Stimulated activated naive CD4-positive, alpha-beta T cell (primary cell): ENCODE data around the gene ISL2.

Source experiments
- DNase-seq, 6 experiments: peaks; one replicate each; lab custom pipeline; 2025; lab: John Stamatoyannopoulos, UW

Gene ISL2

DNA sequence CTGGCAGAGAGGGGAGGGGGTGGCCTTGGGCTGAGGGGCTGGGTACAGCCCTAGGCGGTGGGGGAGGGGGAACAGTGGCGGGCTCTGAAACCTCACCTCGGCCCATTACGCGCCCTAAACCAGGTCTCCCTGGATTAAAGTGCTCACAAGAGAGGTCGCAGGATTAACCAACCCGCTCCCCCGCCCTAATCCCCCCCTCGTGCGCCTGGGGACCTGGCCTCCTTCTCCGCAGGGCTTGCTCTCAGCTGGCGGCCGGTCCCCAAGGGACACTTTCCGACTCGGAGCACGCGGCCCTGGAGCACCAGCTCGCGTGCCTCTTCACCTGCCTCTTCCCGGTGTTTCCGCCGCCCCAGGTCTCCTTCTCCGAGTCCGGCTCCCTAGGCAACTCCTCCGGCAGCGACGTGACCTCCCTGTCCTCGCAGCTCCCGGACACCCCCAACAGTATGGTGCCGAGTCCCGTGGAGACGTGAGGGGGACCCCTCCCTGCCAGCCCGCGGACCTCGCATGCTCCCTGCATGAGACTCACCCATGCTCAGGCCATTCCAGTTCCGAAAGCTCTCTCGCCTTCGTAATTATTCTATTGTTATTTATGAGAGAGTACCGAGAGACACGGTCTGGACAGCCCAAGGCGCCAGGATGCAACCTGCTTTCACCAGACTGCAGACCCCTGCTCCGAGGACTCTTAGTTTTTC is 4.9 kb downstream of the ISL2 start:
- no peak for DNase-seq

DNA sequence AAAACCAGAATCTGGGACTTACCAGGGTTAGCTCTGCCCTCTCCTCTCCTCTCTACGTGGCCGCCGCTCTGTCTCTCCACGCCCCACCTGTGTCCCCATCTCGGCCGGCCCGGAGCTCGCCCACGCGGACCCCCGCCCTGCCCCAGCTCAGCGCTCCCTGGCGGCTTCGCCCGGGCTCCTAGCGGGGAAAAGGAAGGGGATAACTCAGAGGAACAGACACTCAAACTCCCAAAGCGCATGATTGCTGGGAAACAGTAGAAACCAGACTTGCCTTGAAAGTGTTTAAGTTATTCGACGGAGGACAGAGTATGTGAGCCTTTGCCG is 5.4 kb downstream of the ISL2 start:
- DNase-seq, result peak in 2 of 6 experiments; percentile 22 to 55

DNA sequence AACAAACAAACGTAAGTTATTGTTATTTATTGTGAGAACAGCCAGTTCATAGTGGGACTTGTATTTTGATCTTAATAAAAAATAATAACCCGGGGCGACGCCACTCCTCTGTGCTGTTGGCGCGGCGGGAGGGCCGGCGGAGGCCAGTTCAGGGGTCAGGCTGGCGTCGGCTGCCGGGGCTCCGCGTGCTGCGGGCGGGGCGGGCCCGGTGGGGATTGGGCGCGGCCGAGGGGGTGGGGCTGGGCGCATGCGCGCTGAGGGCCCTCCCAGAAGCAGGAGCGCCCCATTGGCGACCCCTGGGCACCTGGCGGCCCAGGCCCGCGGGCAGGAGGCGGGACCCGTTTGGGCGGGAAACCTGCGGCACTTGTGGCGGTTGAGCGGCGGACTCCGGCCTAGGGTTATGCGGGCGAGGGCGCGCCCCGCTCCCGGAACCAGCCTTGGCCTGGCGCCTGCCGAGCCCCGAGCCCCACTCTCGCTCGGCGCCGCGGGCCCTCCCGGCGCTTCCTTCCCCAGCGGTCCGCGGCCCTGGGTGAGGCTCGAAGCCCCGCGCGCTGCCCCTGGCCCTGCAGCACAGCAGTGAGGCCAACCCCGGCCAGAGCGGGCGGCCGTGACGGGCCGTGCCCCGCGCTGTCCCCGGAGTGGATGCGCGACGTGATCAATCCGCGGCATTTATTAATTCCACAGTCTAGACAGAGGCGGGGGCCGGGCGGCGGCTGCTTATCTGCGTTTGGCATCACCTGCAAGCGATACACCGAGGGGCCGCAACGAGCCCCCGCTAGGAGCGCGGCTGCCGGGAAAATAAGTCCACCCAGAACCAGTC is 6.0 kb downstream of the ISL2 start:
- peak in 2 of 6 experiments; percentile 17 to 18 for DNase-seq

DNA sequence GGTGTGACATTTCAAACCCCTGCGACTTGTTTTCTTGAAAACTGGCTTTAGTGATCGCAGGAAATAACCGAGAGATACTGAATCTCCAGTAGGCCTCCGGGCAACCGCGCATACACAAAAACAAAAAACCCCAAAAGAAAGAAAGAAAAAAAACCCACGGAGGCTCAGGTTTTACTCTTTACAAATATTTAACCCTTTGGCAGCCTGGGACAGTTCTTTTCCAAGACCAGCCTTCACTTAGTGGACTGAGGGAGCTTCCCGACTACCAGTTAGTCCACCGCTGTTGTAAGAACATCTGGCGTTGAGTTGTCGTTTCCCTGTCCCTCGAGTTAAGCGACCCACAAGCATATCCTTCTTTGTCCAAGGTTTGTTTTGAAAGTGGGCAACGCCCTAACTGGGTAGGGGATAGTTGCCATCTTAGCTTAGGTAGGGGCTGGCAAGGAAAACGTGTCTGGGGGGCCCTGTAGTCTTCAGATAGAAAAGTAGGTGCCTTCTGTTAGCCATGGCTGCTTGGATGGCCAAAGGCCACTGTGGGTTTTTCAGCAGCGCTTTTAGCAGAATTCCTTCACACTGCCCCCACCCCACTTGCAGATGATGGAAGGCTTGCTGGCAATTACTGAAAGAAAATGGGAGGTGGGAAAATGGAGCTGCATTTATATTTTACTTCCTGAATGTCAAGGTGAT is 6.9 kb downstream of the ISL2 start:
- peak in 1 of 6 experiments; percentile 13 for DNase-seq

DNA sequence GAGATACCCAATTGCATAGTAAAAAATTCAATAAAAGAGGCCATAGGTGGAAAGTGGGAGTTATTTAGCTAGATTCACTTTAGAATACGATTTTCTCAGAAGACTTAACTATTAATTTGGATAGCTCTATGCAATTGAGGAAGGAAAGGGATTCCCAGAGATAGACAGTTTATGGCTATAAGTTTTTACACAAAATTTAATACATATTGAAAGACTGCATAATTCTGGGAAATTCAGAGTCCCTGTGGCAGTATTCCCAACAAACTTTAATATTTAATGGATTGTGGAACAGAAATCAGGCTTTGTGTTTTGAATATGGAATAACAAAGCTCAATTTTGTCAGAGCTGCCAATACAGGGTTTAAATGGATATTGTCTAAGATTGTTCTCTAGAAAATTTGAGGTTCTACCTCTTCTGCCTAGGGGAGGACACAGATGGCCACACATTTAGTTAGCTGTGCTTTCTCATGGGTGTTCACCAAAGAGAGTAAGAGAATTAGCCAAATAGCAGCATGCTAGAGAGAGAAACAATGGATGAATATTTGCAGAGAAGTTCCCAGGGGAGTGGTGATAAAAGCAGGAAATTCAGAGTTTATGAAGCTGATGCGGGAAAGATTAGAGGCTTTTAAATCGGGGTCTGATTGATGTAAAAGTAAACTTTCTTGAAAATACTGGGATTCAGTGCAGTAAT is 8.5 kb downstream of the ISL2 start:
- DNase-seq, result peak in 1 of 6 experiments; percentile 3

DNA sequence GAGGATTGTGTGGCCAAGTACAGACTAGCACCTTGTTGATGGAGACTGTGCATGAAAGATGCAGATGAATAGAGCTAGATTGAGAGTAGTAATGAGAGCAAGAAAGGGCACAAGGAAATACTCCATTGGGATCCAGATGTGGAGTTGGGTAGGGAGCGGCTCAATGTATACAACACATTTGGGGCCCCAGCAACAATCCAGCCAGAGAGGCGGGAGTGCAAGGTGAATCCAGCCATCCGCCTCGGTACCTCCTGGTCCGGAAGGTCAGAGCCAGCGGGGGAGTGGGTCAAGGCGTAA is 9.0 kb downstream of the ISL2 start:
- DNase-seq, result no peak

DNA sequence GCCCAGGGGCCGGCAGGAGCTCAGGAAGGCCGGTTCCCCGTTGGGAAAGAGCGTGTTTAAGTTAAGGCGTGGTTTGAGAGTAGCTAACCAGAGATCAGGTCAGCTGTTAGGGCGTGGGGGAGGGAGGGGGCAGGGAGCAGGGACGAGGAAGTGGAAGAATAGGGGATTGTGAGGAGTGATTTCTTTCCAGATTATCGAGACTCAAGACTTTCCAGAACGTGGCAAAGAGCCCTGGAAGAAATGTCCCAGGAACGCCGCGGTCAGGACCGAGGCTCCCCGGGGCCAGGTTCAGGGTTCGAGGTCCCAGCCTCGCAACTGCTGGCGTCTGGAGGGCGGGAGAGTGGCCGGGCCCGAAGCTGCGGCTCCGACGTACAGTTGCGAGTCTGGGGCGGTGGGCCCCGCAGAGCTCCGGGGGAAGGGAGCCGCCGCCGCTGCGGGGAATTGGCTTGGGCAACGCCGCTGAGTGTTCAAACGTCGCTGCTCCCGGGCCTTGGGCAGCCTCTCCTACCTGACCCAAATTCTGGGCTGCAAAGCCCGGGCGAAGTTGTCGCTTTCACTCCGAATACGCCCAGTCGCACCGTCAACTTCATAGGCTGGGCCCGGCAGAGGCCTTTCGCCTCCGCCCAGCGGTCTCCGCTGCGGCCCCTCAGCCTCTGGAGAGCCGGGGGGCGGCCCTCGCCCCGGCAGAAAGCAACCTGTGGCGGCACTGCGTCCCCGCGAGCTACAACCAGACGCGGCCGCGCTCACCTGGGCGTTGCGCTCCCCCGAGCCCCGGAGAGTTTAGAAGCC is 9.5 kb downstream of the ISL2 start:
- peak in 1 of 6 experiments; percentile 39 for DNase-seq

DNA sequence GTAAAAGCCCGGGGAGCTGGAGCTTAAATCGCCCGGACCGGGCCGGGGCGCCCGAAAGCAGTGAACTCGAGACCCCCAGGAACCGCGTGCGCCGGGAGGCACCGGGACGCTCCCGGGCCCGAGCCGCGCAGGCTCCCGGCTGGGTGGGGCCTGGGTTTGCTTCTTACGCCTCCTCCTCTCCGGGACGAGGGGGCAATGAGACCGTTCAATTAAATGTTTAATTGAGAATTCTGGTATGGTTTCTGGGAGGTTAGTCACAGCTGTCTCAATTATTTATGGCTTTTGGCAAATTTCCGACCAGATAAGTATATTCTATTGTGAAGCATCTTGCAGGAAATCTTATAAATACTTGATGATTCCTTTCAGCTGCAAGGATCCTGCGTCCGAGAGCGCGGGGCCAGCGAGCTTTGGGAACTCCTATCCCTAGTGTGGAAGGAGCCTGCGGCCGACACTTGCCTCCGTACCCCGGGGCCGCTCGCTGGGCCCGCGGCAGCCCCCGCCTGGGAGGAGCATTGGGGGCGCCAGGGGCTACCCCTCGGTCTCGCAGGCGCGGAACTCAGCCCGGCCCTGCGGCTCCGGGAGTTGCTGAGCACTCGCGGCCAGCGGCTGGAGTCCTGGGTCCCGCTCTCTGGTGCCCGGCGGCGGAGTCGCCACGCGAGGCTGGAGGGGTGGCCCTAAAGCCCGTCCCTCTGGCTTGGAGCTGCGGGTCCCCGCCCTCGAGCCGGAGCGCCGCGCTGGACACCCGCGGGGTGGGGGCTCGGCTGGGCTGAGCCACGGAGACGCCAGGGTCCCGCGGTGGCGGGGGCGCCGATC is 10.3 kb downstream of the ISL2 start:
- peak in 2 of 6 experiments; percentile 15 to 25 for DNase-seq

DNA sequence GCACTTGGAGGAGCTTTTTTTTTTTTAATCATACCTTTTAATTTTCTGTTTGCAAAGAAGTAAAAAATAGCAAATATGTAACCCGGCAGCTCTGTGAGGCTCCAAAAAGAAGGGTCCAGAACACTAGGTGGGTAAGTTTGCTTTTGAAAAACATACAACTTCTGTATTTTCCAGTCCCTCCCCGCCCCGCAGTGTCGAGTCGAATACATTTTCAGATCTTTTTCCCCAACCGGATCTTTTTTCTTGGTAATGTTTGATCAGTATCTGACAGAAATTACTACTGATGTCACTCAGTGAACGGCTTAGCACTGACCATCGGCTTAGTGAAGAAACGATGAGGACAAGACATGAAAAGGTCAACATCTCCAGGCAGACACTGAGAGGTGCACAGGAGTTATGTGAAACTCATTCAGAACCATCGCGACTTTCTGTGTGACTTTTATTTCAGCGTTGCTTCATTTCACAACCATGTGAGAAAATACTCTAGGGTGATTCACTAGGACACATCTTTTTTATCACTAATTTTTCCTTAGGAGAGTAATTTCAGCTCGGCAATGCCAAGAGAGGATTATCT is 11.0 kb downstream of the ISL2 start:
- DNase-seq, result no peak

DNA sequence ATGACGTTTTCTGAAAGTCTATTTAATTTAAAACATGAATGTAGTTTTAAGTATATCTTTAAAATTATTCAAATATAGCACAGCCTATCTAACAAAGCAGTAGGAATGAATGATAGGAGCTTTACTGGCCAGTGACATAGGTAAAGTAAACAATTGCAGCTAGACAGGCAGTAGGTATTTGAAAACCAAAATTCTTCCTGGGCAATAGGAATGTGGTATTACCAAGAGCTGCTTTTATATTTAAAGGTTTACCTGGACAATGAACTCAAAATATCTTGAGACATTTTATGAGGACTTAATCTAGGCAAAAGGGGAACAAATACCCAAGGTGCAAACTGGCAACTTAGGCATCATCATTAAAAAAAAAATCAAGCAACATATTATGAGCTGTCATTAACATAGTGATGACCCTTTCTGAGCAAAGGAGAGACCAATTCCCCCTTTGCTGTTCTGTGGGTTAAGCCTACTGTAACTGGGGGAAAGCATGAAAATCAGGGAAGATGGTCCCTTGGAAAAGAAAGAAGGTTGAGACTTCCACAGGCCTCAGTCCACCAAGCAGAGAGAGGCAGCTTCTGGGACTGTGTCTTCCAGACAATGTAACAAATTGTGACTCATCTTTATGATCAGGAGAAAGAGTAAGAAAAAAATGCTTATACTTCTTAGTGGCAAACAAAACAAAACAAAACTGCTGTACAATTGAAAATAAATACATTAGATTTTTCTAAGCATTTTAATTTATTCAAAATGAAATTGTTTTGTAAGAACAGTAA is 12.9 kb downstream of the ISL2 start:
- DNase-seq, result no peak

DNA sequence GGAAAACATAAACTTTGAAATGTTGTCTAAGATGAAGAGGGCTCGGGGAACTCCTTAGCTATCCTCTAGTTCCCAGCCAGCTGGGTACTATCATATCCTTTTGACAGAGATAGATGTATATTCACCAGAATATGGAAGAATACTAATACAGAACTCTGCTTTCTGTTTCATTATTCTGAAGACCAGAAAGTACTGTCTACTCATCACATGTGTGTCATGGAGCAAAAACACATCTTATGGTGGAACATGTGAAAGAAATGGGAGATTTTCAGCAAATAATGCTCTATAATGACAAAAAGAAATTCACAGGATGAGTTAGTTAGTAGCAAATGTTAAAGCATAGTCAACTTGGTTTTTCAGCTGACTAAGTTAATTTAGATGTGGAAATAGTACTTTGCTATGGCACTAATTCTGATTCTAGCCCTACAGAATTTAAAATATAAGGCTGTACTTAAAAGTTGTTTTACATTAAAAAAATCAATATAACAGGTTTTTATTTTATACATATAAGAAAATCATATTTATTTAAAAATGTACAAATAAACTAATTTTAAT is 16.5 kb downstream of the ISL2 start:
- no peak for DNase-seq

DNA sequence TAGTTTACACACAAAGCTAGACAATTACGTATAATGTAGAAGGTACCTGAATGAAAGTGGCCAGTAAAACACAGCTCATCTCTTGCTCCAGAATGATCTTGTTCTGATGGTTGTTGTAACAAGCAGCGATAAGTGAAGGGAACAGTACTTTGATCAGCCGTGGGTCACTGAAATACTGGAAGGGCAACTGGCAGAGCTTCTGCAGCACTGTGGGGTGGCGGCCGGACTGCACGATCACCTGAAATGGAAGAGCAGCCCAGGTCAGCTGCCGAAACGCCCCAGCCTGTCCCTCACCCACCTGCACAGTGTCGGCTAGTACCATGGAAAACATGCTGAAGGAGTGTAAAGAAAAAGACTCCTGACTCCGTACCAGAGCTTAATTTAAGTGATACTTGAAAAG is 17.3 kb downstream of the ISL2 start:
- no peak for DNase-seq

DNA sequence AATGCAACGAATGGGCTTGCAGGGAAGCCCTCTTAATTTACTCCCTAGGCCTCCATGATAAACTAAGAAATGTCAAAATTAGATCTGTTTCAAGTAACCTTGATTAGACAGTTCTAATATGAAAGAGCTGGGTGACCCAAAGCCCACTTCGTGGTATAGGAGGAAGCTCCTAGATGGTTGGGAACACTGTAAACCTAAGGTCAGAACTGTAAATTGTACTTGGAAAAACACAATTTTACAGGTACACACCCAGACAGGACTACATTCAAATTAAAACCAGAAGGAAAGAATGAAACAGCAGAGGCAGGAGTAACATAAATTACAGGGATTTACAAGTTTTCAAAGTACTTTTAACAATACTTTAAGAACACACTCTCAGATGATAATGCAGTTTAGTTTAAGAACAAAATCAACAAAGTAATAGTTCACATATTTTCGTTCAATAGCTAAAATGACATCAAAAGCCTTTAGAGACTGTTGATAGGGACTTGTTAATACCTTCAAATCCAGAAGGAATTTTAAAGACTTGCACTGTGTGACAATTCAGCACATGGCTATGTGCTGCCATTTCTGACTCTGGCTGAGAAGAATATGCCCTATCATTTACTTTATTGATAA is 18.4 kb downstream of the ISL2 start:
- no peak for DNase-seq

DNA sequence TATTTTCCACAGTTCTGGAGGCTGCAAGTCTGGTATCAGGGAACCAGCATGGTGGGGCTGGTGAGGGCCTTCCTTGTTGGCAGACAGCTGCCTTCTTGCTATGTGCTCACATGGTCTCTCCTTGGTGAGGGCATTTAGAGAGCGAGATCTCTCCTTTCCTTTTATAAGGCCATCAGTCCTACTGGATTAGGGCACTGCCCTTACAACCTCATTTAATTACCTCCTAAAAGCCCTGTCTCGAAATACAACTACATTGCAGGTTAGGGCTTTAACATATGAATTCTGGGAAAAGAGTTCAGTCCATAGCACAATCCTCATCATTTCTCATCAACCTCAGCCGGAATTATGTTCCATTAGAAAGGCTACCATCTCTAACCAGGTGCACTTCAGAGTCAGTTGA is 21.9 kb downstream of the ISL2 start:
- no peak for DNase-seq

DNA sequence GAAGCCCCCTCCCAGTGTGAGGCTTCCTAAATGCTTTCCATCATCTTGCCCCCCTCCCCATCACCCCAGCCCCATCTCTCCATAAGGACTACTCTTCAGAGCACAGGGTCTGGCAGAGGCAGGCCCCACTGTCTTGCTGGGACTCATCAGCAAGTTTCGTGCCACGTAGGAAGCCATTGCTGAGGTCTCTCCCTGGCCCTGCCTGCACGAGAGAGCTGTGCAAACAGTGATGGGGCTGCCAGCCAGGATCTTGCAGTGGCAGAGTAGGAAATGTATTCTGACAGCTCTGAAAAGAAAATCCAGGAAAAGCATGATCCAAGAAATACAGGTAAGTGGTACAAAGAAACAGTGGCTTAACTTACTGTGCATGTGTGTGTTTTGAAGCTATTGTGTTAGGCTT is 22.6 kb downstream of the ISL2 start:
- no peak for DNase-seq

DNA sequence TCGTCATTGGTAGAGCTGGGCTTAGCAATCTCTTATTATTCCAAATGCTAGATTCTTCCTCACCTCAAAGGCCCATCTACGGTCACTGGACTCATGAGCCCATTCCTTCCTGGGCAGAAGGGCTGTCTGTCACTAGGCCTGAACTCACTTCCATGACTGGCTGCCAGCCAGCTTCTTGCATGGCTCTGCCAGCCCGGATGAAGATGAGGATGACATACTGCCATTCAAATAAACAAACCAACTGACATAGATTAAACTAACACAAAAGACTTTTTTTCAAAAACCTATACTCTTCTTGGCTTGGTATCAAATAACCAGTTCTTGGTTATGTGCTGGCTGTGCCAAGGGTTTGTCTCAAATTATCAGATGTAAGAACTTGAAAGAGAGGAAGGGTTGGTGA is 23.8 kb downstream of the ISL2 start:
- no peak for DNase-seq

DNA sequence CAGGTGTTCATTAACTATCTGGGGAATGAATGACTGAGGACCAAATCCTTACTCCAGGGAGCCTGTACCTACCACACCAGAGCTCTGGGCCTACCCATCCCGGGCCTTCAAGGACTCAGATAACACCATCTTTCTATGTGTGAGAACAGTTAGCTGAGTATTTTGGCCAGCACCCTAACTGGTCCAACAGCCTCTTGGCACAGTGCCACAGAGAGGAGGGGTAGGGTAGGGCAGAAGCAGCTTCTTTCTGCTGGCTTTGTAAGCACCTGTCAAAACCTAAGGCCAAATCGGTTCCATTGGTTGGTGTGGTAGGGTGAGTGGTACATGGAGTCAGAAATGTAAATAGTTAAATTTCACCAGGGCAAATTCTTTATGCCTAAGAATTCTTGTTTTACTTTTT is 26.7 kb downstream of the ISL2 start:
- no peak for DNase-seq

DNA sequence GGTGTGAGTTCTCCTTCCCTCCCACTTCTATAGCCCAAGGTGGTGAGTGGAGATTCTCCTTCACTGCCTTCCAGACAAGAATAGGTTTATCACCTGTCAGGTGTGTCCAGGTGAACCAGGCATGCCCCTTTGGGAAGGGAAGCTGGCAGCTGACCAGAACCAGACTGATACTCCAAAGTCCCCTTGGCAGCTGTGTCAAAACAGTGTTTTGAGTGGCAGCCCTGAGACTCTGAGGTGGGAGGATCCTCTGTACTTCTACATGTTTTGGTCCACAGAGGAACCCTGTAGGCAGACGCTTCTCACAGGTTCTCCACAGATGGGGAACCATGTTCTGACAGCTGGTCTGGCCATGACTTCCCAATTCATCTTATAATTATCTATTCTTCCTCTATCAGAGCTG is 30.1 kb downstream of the ISL2 start:
- DNase-seq, result no peak

DNA sequence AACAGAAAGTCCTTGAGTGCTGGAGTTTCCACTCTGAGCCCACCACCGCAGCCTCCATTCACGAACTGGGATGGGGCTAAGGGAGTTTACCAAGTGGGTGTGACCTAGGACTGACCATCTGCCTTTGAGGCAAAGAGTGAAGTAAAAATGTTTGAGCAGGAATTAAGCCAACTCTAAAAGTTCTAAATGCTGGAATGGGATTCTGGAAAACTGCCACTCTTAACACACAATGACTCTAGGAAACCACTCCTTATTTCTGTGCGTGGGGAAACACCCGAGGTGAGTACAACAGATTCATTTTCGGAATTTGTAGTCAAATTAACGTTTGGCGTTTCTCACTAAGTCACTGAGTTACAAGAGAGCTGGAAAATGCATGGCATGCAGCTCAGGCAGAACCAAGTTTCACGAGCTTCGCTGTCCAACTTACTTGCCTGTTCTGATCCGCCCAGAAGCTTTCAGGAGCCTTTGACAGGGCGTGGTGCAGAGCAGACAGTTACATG is 31.6 kb downstream of the ISL2 start:
- DNase-seq, result no peak
